KG1 (cell line): ENCODE measurements around the gene ATP8B3.
"Not testable (repeated sequence)": the region's sequence is repeated elsewhere in the genome, so short reads cannot be mapped to it uniquely, and the experiment has no call there.

Experiments
- DNase-seq: peaks from one replicate; lab custom pipeline; 2025; lab: John Stamatoyannopoulos, UW

The ATP8B3 gene

GRCh38 chr19:1770866-1771576, 41.1 kb downstream of the ATP8B3 start:
- DNase-seq = no peak

GRCh38 chr19:1769645-1769985, 42.5 kb downstream of the ATP8B3 start:
- no peak for DNase-seq

- DNase-seq = no peak
Observed at GRCh38 chr19:1768918-1769644, 43.0 kb downstream of the ATP8B3 start.

GRCh38 chr19:1768248-1768647, 43.8 kb downstream of the ATP8B3 start:
- DNase-seq = no peak

- DNase-seq = no peak
Observed at GRCh38 chr19:1767464-1767933, 44.6 kb downstream of the ATP8B3 start.

- DNase-seq = no peak
Observed at GRCh38 chr19:1766800-1767352, 45.2 kb downstream of the ATP8B3 start.

GRCh38 chr19:1765904-1766799, 45.9 kb downstream of the ATP8B3 start:
- no peak for DNase-seq

GRCh38 chr19:1765232-1765903, 46.7 kb downstream of the ATP8B3 start:
- DNase-seq = no peak

- DNase-seq = no peak
Observed at GRCh38 chr19:1764729-1765128, 47.3 kb downstream of the ATP8B3 start.

GRCh38 chr19:1763648-1764639, 48.1 kb downstream of the ATP8B3 start:
- no peak for DNase-seq

- no peak for DNase-seq
Observed at GRCh38 chr19:1762243-1763117, 49.6 kb downstream of the ATP8B3 start.

GRCh38 chr19:1761528-1762242, 50.4 kb downstream of the ATP8B3 start:
- DNase-seq = no peak

GRCh38 chr19:1760786-1761527, 51.1 kb downstream of the ATP8B3 start:
- DNase-seq = not testable (repeated sequence)

- no peak for DNase-seq
Observed at GRCh38 chr19:1760020-1760419, 52.1 kb downstream of the ATP8B3 start.

- DNase-seq = no peak
Observed at GRCh38 chr19:1758959-1759903, 52.8 kb downstream of the ATP8B3 start.

- DNase-seq = no peak
Observed at GRCh38 chr19:1758231-1758577, 53.9 kb downstream of the ATP8B3 start.
